PC-9 (cell line): ENCODE results near the gene PRMT9. TPM values are rescaled to one million over a fixed set of nuclear protein-coding genes. Genes with fewer than 3 reads are reported as not detected.
A peak's percentile ranks its signal among the peaks of the same experiment; 100 is the strongest.

Experiments
- BruUV-seq: library from RNA; stranded (reverse); fragments of 400-500 nt; replicated peaks from 2 replicates; lab custom pipeline; 2021; lab: Mats Ljungman, UMichigan
- CTCF ChIA-PET: fragments of 300-600 bp; sonication (Branson Sonifier 250); formaldehyde crosslinking; loops from one replicate; lab custom pipeline; 2022; ENCODE audit warnings: antibody characterized with exemption; lab: Charles Lee
- POLR2A ChIA-PET: fragments of 300-600 bp; sonication (Branson Sonifier 250); formaldehyde crosslinking; loops from one replicate; lab custom pipeline; 2022; ENCODE audit warnings: antibody characterized with exemption; ENCODE audit not compliant: unreplicated experiment; lab: Charles Lee
- DNase-seq, 2 experiments: peaks; one replicate each; pipeline versions ENCODE4 v3.0.0 to v3.0.0-alpha.2; 2015 to 2022; ENCODE audit warnings: mixed read lengths in 1 of 2
- H2AFZ ChIP-seq: fragments of 200-600 bp; sonication (generic); 2 replicates; pipeline ENCODE4 v1.8.1; 2017; ENCODE audit warnings: antibody characterized with exemption
- H3F3A ChIP-seq: fragments of 200-600 bp; sonication (generic); 2 replicates; pipeline ENCODE4 v1.8.1; 2017; ENCODE audit warnings: antibody characterized with exemption, mild to moderate bottlenecking, low read depth; ENCODE audit not compliant: insufficient read depth
- H3K27ac ChIP-seq: fragments of 200-600 bp; sonication (generic); 2 replicates; pipeline ENCODE4 v1.6.1; 2016; ENCODE audit warnings: mixed run types
- H3K27me3 ChIP-seq: fragments of 200-600 bp; sonication (generic); 2 replicates; pipeline ENCODE4 v1.6.1; 2016; ENCODE audit warnings: low read depth, mixed run types; ENCODE audit not compliant: insufficient read depth
- H3K36me3 ChIP-seq: fragments of 200-600 bp; sonication (generic); 2 replicates; pipeline ENCODE4 v1.6.1; 2016; ENCODE audit warnings: low read depth, mixed run types
- H3K4me1 ChIP-seq: fragments of 200-600 bp; sonication (generic); replicated peaks from 2 replicates; pipeline ENCODE4 v1.6.1; 2016; ENCODE audit warnings: mixed run types; ENCODE audit not compliant: insufficient read depth
- H3K4me2 ChIP-seq: fragments of 200-600 bp; sonication (generic); 2 replicates; pipeline ENCODE4 v1.6.1; 2017; ENCODE audit warnings: mixed run types
- H3K4me3 ChIP-seq: fragments of 200-600 bp; sonication (generic); 2 replicates; pipeline ENCODE4 v1.6.1; 2016; ENCODE audit warnings: mixed run types
- H3K79me2 ChIP-seq: fragments of 200-600 bp; sonication (generic); 2 replicates; pipeline ENCODE4 v1.6.1; 2017; ENCODE audit warnings: low read depth, mixed run types
- H3K9me2 ChIP-seq: fragments of 200-600 bp; sonication (generic); 2 replicates; pipeline ENCODE4 v1.8.1; 2017; ENCODE audit warnings: mild to moderate bottlenecking; ENCODE audit not compliant: insufficient read depth
- H3K9me3 ChIP-seq: fragments of 200-600 bp; sonication (generic); 2 replicates; pipeline ENCODE4 v1.8.1; 2016; ENCODE audit warnings: low read depth; ENCODE audit not compliant: insufficient read depth
- H4K20me1 ChIP-seq: fragments of 200-600 bp; sonication (generic); 2 replicates; pipeline ENCODE4 v1.8.1; 2017; ENCODE audit not compliant: insufficient read depth
- CTCF ChIP-seq: fragments of 200-600 bp; sonication (generic); conservative IDR thresholded peaks from 2 replicates; pipeline ENCODE4 v1.6.1; 2017; ENCODE audit warnings: mixed run types, antibody characterized with exemption, mild to moderate bottlenecking, moderate library complexity
- EZH2 ChIP-seq: fragments of 200-600 bp; sonication (generic); IDR thresholded peaks from 2 replicates; pipeline ENCODE4 v1.8.0; 2017; ENCODE audit warnings: antibody characterized with exemption, low read depth
- intact Hi-C: fragments of 100-400 bp; cut with micrococcal nuclease; formaldehyde crosslinking; loops from one replicate; pipeline ENCODE4 v1.10.0; 2022; ENCODE audit not compliant: unreplicated experiment
- total RNA-seq: library from RNA; stranded (reverse); gene quantifications from 2 replicates; pipeline ENCODE4 v1.2.3, GENCODE V29; 2021

Gene PRMT9
- total RNA-seq, 1 experiment from 2014 or later, result 9.0 TPM

GRCh38 chr4:147626903-147627302 lies 57.1 kb downstream of the PRMT9 start:
- Histone ChIP-seq H3K36me3 (peaks cover 10% of the 10 kb centered on the region; the same call in 1 of the 2 replicates), H3K9me2 (no peaks in the 10 kb centered on the region), H3K79me2 (no peaks in the 10 kb centered on the region), H3K4me3 (no peak overlapping the region), H3K27ac (no peak overlapping the region), H3F3A (no peaks in the 10 kb centered on the region), H3K27me3 (no peaks in the 10 kb centered on the region), H3K9me3 (no peaks in the 10 kb centered on the region), H4K20me1 (no peaks in the 10 kb centered on the region), H2AFZ (no peak overlapping the region), H3K4me2 (no peak overlapping the region), H3K4me1 (no peaks in the 10 kb centered on the region)
- DNase-seq, result no peak
- BruUV-seq, result no TSS peak
- ChIA-PET CTCF (no interaction called here), POLR2A (no interaction called here)
- intact Hi-C loops, result no loop called here
- no peak for TF ChIP-seq EZH2
- TF ChIP-seq CTCF, result no peak

GRCh38 chr4:147625733-147626132 lies 58.2 kb downstream of the PRMT9 start:
- ChIA-PET POLR2A (interaction anchor here (0.7 kb wide), 1 partner anchor 211 kb away, joined by 5 read pairs; no protein-coding TSS in a partner anchor), CTCF (no interaction called here)
- H3K9me3 ChIP-seq, result no peaks in the 10 kb centered on the region
- H2AFZ ChIP-seq, result no peak overlapping the region
- peaks cover 9% of the 10 kb centered on the region; the same call in 1 of the 2 replicates for H3K36me3 ChIP-seq
- H3K9me2 ChIP-seq, result no peaks in the 10 kb centered on the region
- no peak for DNase-seq
- no peaks in the 10 kb centered on the region for H3K4me1 ChIP-seq
- no peak overlapping the region for H3K27ac ChIP-seq
- H4K20me1 ChIP-seq, result no peaks in the 10 kb centered on the region
- no peaks in the 10 kb centered on the region for H3F3A ChIP-seq
- no peaks in the 10 kb centered on the region for H3K27me3 ChIP-seq
- TF ChIP-seq EZH2 (no peak), CTCF (no peak)
- no peaks in the 10 kb centered on the region for H3K79me2 ChIP-seq
- H3K4me2 ChIP-seq, result no peak overlapping the region
- BruUV-seq, result no TSS peak
- intact Hi-C loops, result no loop called here
- H3K4me3 ChIP-seq, result no peak overlapping the region

- ChIA-PET POLR2A (no interaction called here), CTCF (interaction anchor here (0.7 kb wide), 1 partner anchor 217 kb away, joined by 4 read pairs; no protein-coding TSS in a partner anchor)
These were observed 63.6 kb downstream of the PRMT9 start for GRCh38 chr4:147620315-147620714.

More at GRCh38 chr4:147620315-147620714, 63.6 kb downstream of the PRMT9 start:
- Histone ChIP-seq H3K27ac (no peak overlapping the region), H3K9me2 (no peaks in the 10 kb centered on the region), H3K4me1 (no peaks in the 10 kb centered on the region; the same call in 1 of the 2 replicates), H3K79me2 (peaks cover 30% of the 10 kb centered on the region), H3K4me3 (no peak overlapping the region), H3K4me2 (peak overlapping the region; percentile 7; the same call in 1 of the 2 replicates), H3K27me3 (no peaks in the 10 kb centered on the region), H3F3A (no peaks in the 10 kb centered on the region), H4K20me1 (no peaks in the 10 kb centered on the region), H3K9me3 (no peaks in the 10 kb centered on the region), H2AFZ (no peak overlapping the region), H3K36me3 (no peaks in the 10 kb centered on the region)
- DNase-seq, result no peak
- BruUV-seq, result no TSS peak
- no peak for TF ChIP-seq EZH2
- TF ChIP-seq CTCF, result no peak
- intact Hi-C loops, result no loop called here
